OCI-LY7 (cell line): ENCODE measurements around the gene MAPRE2.

Source experiments
- EZH2phosphoT487 ChIP-seq: fragments of 200-600 bp; sonication (generic); IDR thresholded peaks from 2 replicates; pipeline ENCODE4 v1.6.1; 2018; ENCODE audit warnings: low read depth, borderline replicate concordance, mild to moderate bottlenecking, mixed run types, antibody characterized with exemption, low read length, moderate library complexity, mixed read lengths
- TF ChIP-seq, protein P1 (sequence below): fragments of 200-600 bp; sonication (generic); conservative IDR thresholded peaks from 2 replicates; pipeline ENCODE4 v1.5.1; 2014; ENCODE audit warnings: mild to moderate bottlenecking, antibody characterized with exemption, low read length, moderate library complexity, mixed read lengths

DNA sequence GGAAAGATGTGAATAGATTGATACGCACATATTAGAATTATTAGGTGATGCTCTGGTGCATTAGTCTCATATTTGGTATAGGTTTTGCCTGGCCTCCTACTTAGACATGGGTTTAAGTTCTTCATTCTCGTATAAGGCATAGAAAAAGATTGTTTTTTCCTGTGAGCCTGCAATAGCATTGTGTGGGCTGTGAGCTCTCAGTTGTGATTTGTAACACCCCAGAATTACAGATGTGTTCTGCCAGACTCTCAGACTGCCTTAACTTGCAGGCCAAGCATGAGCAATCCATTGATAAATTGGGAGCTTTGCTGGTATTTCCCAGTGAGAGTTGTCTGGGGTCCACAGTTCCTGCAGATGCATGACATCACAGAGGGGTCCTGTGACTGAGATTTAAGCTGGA lies 95.7 kb downstream of the MAPRE2 start:
- TF ChIP-seq, protein P1, sequence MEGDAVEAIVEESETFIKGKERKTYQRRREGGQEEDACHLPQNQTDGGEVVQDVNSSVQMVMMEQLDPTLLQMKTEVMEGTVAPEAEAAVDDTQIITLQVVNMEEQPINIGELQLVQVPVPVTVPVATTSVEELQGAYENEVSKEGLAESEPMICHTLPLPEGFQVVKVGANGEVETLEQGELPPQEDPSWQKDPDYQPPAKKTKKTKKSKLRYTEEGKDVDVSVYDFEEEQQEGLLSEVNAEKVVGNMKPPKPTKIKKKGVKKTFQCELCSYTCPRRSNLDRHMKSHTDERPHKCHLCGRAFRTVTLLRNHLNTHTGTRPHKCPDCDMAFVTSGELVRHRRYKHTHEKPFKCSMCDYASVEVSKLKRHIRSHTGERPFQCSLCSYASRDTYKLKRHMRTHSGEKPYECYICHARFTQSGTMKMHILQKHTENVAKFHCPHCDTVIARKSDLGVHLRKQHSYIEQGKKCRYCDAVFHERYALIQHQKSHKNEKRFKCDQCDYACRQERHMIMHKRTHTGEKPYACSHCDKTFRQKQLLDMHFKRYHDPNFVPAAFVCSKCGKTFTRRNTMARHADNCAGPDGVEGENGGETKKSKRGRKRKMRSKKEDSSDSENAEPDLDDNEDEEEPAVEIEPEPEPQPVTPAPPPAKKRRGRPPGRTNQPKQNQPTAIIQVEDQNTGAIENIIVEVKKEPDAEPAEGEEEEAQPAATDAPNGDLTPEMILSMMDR = no peak
- TF ChIP-seq EZH2phosphoT487 = no peak
